ENCODE results near the gene ABCB11. TPM values are rescaled to one million over a fixed set of nuclear protein-coding genes. Genes with fewer than 3 reads are reported as not detected.
"Not testable (repeated sequence)": the region's sequence is repeated elsewhere in the genome, so short reads cannot be mapped to it uniquely, and the experiment has no call there.

Gene ABCB11
- 0.03 TPM in 1 of 2 replicates, not detected in the other for total RNA-seq (2014; rRNA removed; shearing (Covaris generic))
- polyA plus RNA-seq (2015; cell fraction: cytosol; rRNA removed): 0.13 TPM in 1 of 2 replicates, not detected in the other
- not detected in 2 replicates for polyA plus RNA-seq (2015; cell fraction: nucleus; rRNA removed)

GRCh38 chr2:169031202-169031601 is at the start of gene ABCB11:
TSS of gene ABCB11 (minus strand) at chr2:169031324. CDS start at chr2:169018125, 13,199 bp downstream.
- in situ Hi-C loops (cut with HindIII; ENCODE audit: low pct_unique_long_range_greater_than_20kb, low sequenced_read_pairs): no loop called here
- DNase-seq (ENCODE audit: low read depth, low spot score): no peak

- DNase-seq (ENCODE audit: low read depth, low spot score): no peak
Observed at GRCh38 chr2:169080250-169081069, 49.3 kb upstream of the ABCB11 start.

GRCh38 chr2:169077674-169078240 is 46.6 kb upstream of the ABCB11 start:
- no peak for DNase-seq (ENCODE audit: low read depth, low spot score)

More at GRCh38 chr2:169080250-169081069, 49.3 kb upstream of the ABCB11 start:
- in situ Hi-C loops (cut with HindIII; ENCODE audit: low pct_unique_long_range_greater_than_20kb, low sequenced_read_pairs): no loop called here

GRCh38 chr2:169073963-169074751 is 43.0 kb upstream of the ABCB11 start:
- in situ Hi-C loops (cut with HindIII; ENCODE audit: low pct_unique_long_range_greater_than_20kb, low sequenced_read_pairs): no loop called here
- no peak for DNase-seq (ENCODE audit: low read depth, low spot score)

More at GRCh38 chr2:169077674-169078240, 46.6 kb upstream of the ABCB11 start:
- in situ Hi-C loops (cut with HindIII; ENCODE audit: low pct_unique_long_range_greater_than_20kb, low sequenced_read_pairs): no loop called here

- in situ Hi-C loops (cut with HindIII; ENCODE audit: low pct_unique_long_range_greater_than_20kb, low sequenced_read_pairs): no loop called here
Observed at GRCh38 chr2:169073211-169073962, 42.3 kb upstream of the ABCB11 start.

GRCh38 chr2:169072163-169072925 is 41.2 kb upstream of the ABCB11 start:
- no peak for DNase-seq (ENCODE audit: low read depth, low spot score)
- in situ Hi-C loops (cut with HindIII; ENCODE audit: low pct_unique_long_range_greater_than_20kb, low sequenced_read_pairs): no loop called here

More at GRCh38 chr2:169073211-169073962, 42.3 kb upstream of the ABCB11 start:
- no peak for DNase-seq (ENCODE audit: low read depth, low spot score)

GRCh38 chr2:169071455-169071854 is 40.3 kb upstream of the ABCB11 start:
- in situ Hi-C loops (cut with HindIII; ENCODE audit: low pct_unique_long_range_greater_than_20kb, low sequenced_read_pairs): no loop called here
- no peak for DNase-seq (ENCODE audit: low read depth, low spot score)

- DNase-seq (ENCODE audit: low read depth, low spot score): no peak
- in situ Hi-C loops (cut with HindIII; ENCODE audit: low pct_unique_long_range_greater_than_20kb, low sequenced_read_pairs): no loop called here
Observed at GRCh38 chr2:169069833-169070232, 38.7 kb upstream of the ABCB11 start.

GRCh38 chr2:169069341-169069740 is 38.2 kb upstream of the ABCB11 start, which contains the start of gene DHRS9:
TSS of gene DHRS9 (plus strand) at chr2:169069563. CDS start at chr2:169081582, 12,019 bp downstream.
- peak; percentile 4 for DNase-seq (ENCODE audit: low read depth, low spot score)

GRCh38 chr2:169066897-169067296 is 35.8 kb upstream of the ABCB11 start:
- in situ Hi-C loops (cut with HindIII; ENCODE audit: low pct_unique_long_range_greater_than_20kb, low sequenced_read_pairs): no loop called here
- DNase-seq (ENCODE audit: low read depth, low spot score): no peak

More at GRCh38 chr2:169069341-169069740, 38.2 kb upstream of the ABCB11 start, which contains the start of gene DHRS9:
- in situ Hi-C loops (cut with HindIII; ENCODE audit: low pct_unique_long_range_greater_than_20kb, low sequenced_read_pairs): no loop called here

- in situ Hi-C loops (cut with HindIII; ENCODE audit: low pct_unique_long_range_greater_than_20kb, low sequenced_read_pairs): no loop called here
- DNase-seq (ENCODE audit: low read depth, low spot score): no peak
Observed at GRCh38 chr2:169065864-169066517, 34.9 kb upstream of the ABCB11 start.

- DNase-seq (ENCODE audit: low read depth, low spot score): no peak
- in situ Hi-C loops (cut with HindIII; ENCODE audit: low pct_unique_long_range_greater_than_20kb, low sequenced_read_pairs): no loop called here
Observed at GRCh38 chr2:169065422-169065821, 34.3 kb upstream of the ABCB11 start.

- in situ Hi-C loops (cut with HindIII; ENCODE audit: low pct_unique_long_range_greater_than_20kb, low sequenced_read_pairs); DNase-seq (ENCODE audit: low read depth, low spot score): not testable (repeated sequence)
Observed at GRCh38 chr2:169064199-169064598, 33.1 kb upstream of the ABCB11 start.

GRCh38 chr2:169054575-169054974 is 23.5 kb upstream of the ABCB11 start:
- DNase-seq (ENCODE audit: low read depth, low spot score); in situ Hi-C loops (cut with HindIII; ENCODE audit: low pct_unique_long_range_greater_than_20kb, low sequenced_read_pairs): not testable (repeated sequence)

- no peak for DNase-seq (ENCODE audit: low read depth, low spot score)
- in situ Hi-C loops (cut with HindIII; ENCODE audit: low pct_unique_long_range_greater_than_20kb, low sequenced_read_pairs): no loop called here
Observed at GRCh38 chr2:169050476-169051240, 19.5 kb upstream of the ABCB11 start.

Measured in SK-MEL-5 (cell line).